ENCODE measurements around the gene RPS6KA2.

DNA sequence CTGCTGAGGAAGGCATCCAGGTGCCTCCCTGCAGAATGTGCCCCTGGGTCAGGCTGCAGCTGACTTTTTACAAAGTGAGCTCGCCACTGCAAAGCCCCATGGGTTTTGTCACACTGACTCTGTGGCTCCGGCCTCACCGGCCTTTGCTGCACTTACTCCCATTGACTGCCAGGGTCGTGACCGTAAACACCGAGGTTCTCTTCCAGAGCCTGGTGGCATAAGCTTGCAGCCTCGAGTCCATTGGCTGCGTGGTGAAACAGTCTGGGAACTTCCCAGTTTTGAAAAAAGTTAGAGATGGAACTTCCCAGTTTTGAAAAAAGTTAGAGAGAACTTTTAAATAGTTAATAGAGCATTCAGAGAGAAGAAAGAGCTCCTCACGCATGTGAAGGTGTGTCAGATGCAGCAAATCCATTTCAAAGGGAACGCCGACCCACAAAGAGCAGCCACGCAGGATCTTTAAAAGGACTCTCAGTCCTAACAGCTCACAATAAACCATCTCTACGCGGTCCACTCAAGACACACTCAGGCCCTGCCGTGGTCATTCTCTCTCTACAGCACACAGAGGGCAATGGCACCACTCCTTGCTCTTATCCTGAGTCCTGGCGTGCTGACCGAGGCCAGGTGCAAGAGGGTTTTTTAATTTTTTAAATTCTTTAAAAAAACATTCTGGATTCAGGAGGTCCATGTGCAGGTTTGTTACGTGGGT is 53.4 kb downstream of the RPS6KA2 start:
- TF ChIP-seq, protein P1, sequence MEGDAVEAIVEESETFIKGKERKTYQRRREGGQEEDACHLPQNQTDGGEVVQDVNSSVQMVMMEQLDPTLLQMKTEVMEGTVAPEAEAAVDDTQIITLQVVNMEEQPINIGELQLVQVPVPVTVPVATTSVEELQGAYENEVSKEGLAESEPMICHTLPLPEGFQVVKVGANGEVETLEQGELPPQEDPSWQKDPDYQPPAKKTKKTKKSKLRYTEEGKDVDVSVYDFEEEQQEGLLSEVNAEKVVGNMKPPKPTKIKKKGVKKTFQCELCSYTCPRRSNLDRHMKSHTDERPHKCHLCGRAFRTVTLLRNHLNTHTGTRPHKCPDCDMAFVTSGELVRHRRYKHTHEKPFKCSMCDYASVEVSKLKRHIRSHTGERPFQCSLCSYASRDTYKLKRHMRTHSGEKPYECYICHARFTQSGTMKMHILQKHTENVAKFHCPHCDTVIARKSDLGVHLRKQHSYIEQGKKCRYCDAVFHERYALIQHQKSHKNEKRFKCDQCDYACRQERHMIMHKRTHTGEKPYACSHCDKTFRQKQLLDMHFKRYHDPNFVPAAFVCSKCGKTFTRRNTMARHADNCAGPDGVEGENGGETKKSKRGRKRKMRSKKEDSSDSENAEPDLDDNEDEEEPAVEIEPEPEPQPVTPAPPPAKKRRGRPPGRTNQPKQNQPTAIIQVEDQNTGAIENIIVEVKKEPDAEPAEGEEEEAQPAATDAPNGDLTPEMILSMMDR (IDR thresholded peaks at IDR 0.05): no peak
- TF ChIP-seq TCF7L2 (IDR thresholded peaks at IDR 0.05; ENCODE audit: low read depth, low read length) (no peak), POLR2AphosphoS5 (IDR thresholded peaks at IDR 0.05; ENCODE audit: low read depth, low read length) (no peak), SIN3A (IDR thresholded peaks at IDR 0.05; ENCODE audit: borderline replicate concordance, insufficient read depth, low read depth, low read length) (no peak)

All from Panc1 (cell line).